HUES48 (cell line): ENCODE data around the gene KCNK5.

Experiments
- H3K27ac ChIP-seq: one replicate; pipeline ENCODE4 v1.7.0; 2013; ENCODE audit warnings: low read depth, low read length, inconsistent platforms
- H3K27me3 ChIP-seq: 2 replicates; pipeline ENCODE4 v1.6.1; 2013; ENCODE audit warnings: mild to moderate bottlenecking, low read length; ENCODE audit not compliant: control insufficient read depth, insufficient read depth
- H3K36me3 ChIP-seq: 2 replicates; pipeline ENCODE4 v1.6.1; 2013; ENCODE audit warnings: low read length; ENCODE audit not compliant: control insufficient read depth, insufficient read depth
- H3K4me1 ChIP-seq: 2 replicates; pipeline ENCODE4 v1.6.1; 2013; ENCODE audit warnings: mild to moderate bottlenecking, low read length; ENCODE audit not compliant: control insufficient read depth, insufficient read depth
- H3K4me3 ChIP-seq: 2 replicates; pipeline ENCODE4 v1.5.1; 2013; ENCODE audit warnings: mild to moderate bottlenecking, low read depth, low read length
- H3K9ac ChIP-seq: 2 replicates; pipeline ENCODE4 v1.6.1; 2013; ENCODE audit warnings: mild to moderate bottlenecking, low read depth, low read length, moderate library complexity
- H3K9me3 ChIP-seq: 2 replicates; pipeline ENCODE4 v1.6.1; 2013; ENCODE audit warnings: low read length; ENCODE audit not compliant: control insufficient read depth, insufficient read depth

KCNK5 gene

GRCh38 chr6:39170389-39170788 lies 58.9 kb downstream of the KCNK5 start:
- Histone ChIP-seq H3K27me3 (peaks cover 16% of the 10 kb centered on the region; the same call in 1 of the 2 replicates), H3K27ac (no peak overlapping the region), H3K36me3 (no peaks in the 10 kb centered on the region), H3K9ac (no peak overlapping the region), H3K4me3 (no peak overlapping the region), H3K9me3 (peaks cover 8% of the 10 kb centered on the region; the same call in 1 of the 2 replicates), H3K4me1 (no peaks in the 10 kb centered on the region)

DNA sequence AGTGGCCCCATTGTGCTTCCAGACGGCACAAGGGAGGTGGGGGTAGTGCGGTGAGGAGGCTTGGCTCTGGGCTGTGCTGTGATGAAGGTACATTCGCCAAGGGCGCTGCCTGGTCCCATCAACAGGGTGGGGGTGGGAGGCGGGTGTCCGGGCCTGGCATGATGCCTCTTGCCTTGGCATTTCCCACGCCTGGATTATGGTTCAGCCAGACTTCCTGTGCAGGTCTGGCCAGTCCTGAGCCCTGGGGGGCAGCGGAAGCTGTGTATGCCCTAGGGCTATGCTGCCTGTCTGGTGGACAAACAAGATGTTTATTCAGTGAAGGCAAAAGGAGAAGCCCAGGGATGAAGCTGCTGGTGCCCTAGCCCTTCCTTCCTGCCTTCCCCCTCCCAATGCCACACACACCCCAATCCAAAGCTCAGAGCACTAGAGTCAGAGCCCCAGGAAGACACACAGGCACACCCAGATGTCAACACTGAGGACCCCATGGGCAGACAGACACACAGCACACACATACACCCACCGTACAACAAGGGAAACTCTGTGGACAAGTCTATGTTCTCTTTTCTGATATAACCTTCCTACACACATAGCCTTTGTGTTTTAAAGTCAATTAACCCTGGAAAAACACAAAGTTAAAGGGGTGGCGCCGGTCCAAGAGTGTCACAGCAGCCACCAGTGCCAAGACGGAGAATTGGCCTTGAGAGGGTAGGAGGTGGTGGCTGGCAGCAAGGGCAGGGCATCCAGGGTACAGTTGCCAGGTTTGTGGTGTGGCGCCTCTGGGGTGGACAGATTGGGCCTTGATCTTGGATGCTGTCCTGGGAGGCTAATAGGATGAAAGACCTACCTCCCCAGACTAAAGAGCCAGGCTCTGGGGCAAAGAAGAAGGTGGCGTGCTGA lies 59.6 kb downstream of the KCNK5 start:
- Histone ChIP-seq H3K9ac (no peak overlapping the region), H3K27ac (no peak overlapping the region), H3K4me1 (no peaks in the 10 kb centered on the region), H3K4me3 (no peak overlapping the region), H3K27me3 (peaks cover 16% of the 10 kb centered on the region; the same call in 1 of the 2 replicates), H3K36me3 (no peaks in the 10 kb centered on the region), H3K9me3 (peaks cover 8% of the 10 kb centered on the region; the same call in 1 of the 2 replicates)

DNA sequence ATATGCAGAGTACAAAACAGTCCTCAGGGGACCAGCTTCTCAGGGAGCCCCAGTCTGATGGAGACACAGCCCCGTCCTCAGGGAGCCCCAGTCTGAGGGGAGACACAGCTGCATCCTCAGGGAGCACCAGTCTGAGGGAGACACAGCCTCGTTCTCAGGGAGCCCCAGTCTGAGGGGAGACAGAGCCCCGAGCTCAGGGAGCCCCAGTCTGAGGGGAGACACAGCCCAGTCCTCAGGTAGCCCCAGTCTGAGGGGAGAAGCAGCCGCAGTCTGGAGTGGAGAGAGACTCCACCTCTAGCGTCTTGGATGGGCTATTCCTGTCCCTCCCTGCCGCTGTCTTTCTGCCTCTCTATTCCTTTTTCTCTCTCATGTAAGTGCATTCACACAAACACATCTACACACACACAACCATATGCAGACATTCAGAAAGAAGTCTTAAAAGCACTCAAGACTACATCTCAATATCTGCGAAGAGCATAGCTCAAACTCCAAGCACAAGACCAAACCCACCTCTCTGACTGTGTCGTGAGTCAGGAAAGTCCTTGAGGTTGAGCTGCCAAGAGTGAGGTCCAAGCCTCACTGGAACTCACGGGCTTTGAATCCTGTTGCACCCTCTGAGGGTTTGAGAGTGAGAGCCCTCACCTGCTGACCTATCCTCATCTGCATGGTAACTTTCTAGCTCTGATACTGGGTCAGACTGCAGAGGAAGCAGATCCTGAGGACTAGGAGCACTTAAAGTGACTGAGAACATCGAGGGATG lies 61.2 kb downstream of the KCNK5 start:
- Histone ChIP-seq H3K4me3 (no peak overlapping the region), H3K36me3 (no peaks in the 10 kb centered on the region), H3K27me3 (peaks cover 16% of the 10 kb centered on the region; the same call in 1 of the 2 replicates), H3K9ac (no peak overlapping the region), H3K4me1 (no peaks in the 10 kb centered on the region), H3K27ac (no peak overlapping the region), H3K9me3 (peaks cover 8% of the 10 kb centered on the region; the same call in 1 of the 2 replicates)

DNA sequence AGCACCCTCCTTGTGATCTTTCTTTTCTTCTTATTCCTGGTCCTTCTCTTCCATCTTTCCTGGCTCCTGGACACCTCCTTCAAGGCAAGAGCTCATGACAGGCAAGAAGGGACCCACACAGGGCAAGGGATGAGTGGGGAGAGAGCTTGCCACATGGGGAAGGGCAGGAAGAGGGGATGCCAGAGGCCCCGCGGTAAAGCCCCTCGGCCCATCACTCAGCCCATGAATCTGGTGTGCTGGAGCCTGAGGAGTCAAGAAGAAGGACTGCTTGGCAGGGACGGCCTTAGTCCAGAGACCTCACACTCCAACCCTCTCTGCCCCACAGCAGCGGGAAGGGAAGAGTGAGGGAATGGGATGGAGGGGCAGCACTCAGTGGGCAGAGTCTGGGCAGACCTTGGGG lies 62.0 kb downstream of the KCNK5 start:
- no peaks in the 10 kb centered on the region for H3K36me3 ChIP-seq
- H3K27ac ChIP-seq = no peak overlapping the region
- no peaks in the 10 kb centered on the region for H3K4me1 ChIP-seq
- peaks cover 16% of the 10 kb centered on the region; the same call in 1 of the 2 replicates for H3K27me3 ChIP-seq
- H3K9me3 ChIP-seq = peaks cover 8% of the 10 kb centered on the region; the same call in 1 of the 2 replicates
- no peak overlapping the region for H3K9ac ChIP-seq
- no peak overlapping the region for H3K4me3 ChIP-seq

DNA sequence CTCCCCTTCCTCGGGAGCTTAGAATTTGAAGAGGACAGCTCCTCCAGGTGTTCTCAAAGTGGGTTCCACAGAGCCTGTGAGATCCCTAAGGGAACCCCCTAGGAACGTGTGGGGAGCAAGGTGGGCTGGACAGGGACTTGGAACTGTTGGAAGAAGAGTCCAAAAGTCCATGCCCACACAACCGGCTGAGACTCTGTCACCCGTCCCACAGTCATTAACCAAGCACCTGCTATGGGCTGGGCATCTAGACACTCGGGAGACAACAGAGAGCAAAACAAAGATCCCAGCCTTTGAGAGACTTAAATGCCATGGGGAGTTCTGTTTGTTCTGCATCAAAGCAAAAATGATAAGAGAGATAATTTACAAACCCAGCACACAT lies 62.4 kb downstream of the KCNK5 start:
- Histone ChIP-seq H3K4me1 (no peaks in the 10 kb centered on the region), H3K9ac (no peak overlapping the region), H3K27ac (no peak overlapping the region), H3K9me3 (peaks cover 6% of the 10 kb centered on the region; the same call in 1 of the 2 replicates), H3K27me3 (peaks cover 16% of the 10 kb centered on the region; the same call in 1 of the 2 replicates), H3K36me3 (no peaks in the 10 kb centered on the region), H3K4me3 (no peak overlapping the region)

GRCh38 chr6:39166189-39166911 lies 62.9 kb downstream of the KCNK5 start:
- Histone ChIP-seq H3K36me3 (no peaks in the 10 kb centered on the region), H3K27me3 (peaks cover 16% of the 10 kb centered on the region; the same call in 1 of the 2 replicates), H3K4me3 (no peak overlapping the region), H3K9me3 (peaks cover under 1% of the 10 kb centered on the region; the same call in 1 of the 2 replicates), H3K9ac (no peak overlapping the region), H3K4me1 (no peaks in the 10 kb centered on the region), H3K27ac (no peak overlapping the region)

DNA sequence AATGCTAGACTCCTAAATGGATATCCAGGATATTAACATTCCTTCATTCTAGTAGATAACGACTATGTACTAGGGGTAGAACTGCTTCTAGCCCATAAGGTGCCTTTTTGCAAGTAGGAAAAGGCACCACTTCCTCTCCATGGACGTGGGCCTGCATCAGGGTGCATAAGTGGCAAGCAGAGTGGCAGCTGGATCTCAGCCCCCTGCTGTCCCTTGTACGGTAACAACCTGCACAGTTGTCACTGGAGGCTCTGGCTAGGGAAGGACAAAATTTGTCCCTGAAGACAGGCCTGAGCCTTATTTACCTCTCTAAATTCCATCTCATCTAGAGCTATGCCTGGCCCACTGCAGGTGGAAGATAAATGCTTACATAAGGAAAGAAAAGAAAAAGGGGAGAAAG lies 71.8 kb downstream of the KCNK5 start:
- H3K9me3 ChIP-seq = no peaks in the 10 kb centered on the region; the same call in 1 of the 2 replicates
- H3K36me3 ChIP-seq = no peaks in the 10 kb centered on the region
- H3K27me3 ChIP-seq = no peaks in the 10 kb centered on the region
- no peak overlapping the region for H3K9ac ChIP-seq
- H3K27ac ChIP-seq = no peak overlapping the region
- no peak overlapping the region for H3K4me3 ChIP-seq
- no peaks in the 10 kb centered on the region for H3K4me1 ChIP-seq

GRCh38 chr6:39156801-39157200 lies 72.5 kb downstream of the KCNK5 start:
- Histone ChIP-seq H3K4me3 (no peak overlapping the region), H3K27ac (no peak overlapping the region), H3K27me3 (no peaks in the 10 kb centered on the region), H3K36me3 (no peaks in the 10 kb centered on the region), H3K4me1 (no peaks in the 10 kb centered on the region), H3K9me3 (no peaks in the 10 kb centered on the region; the same call in 1 of the 2 replicates), H3K9ac (no peak overlapping the region)

GRCh38 chr6:39154705-39155104 lies 74.6 kb downstream of the KCNK5 start:
- H3K27me3 ChIP-seq = no peaks in the 10 kb centered on the region
- no peaks in the 10 kb centered on the region for H3K36me3 ChIP-seq
- H3K9ac ChIP-seq = no peak overlapping the region
- H3K27ac ChIP-seq = no peak overlapping the region
- no peaks in the 10 kb centered on the region for H3K4me1 ChIP-seq
- H3K4me3 ChIP-seq = no peak overlapping the region
- H3K9me3 ChIP-seq = no peaks in the 10 kb centered on the region; the same call in 1 of the 2 replicates

DNA sequence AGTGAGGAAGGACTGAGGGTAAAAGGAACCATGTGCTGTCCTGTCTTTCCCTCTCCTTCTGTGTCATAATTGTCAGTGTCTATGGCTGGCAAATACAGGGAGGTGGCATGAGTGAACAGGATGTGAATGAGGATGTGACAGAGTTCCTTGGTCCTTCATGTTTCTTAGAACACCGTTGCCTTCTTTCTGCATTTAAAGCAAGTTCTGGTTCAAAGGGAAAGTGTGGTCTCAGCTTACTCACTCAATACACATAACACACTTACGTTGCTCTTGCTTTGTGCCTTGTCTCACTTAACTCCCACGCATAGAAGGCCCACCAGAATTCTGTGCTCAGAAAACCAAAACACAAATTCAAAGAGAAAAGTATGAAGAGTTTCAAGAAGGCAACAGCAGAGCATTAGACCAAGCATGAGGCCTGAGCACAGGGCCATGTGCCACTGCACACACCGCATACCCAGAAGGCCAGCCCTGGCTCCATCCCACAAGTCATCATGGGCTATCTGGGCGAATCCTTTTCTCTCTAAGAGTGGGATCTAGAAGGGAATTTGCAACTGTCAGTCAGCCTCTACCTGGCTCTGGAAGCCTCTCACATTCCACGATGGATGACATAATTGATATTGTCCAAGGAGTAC lies 75.4 kb downstream of the KCNK5 start:
- Histone ChIP-seq H3K4me1 (no peaks in the 10 kb centered on the region), H3K4me3 (no peak overlapping the region), H3K9ac (no peak overlapping the region), H3K27ac (no peak overlapping the region), H3K27me3 (no peaks in the 10 kb centered on the region), H3K9me3 (no peaks in the 10 kb centered on the region; the same call in 1 of the 2 replicates), H3K36me3 (no peaks in the 10 kb centered on the region)
